OCI-LY1 (cell line): ENCODE measurements around the gene AFP.

Experiments
- H2AFZ ChIP-seq: fragments of 200-600 bp; sonication (generic), shearing (Covaris generic); 2 replicates; pipeline ENCODE4 v1.6.0; 2014; ENCODE audit warnings: antibody characterized with exemption, mild to moderate bottlenecking, low read length
- H3F3A ChIP-seq: fragments of 200-600 bp; sonication (generic), shearing (Covaris generic); 2 replicates; pipeline ENCODE4 v1.6.0; 2014; ENCODE audit warnings: mild to moderate bottlenecking, antibody characterized with exemption, low read length, moderate library complexity; ENCODE audit not compliant: insufficient read depth
- H3K27ac ChIP-seq: fragments of 200-600 bp; sonication (generic); 2 replicates; pipeline ENCODE4 v1.5.1; 2014; ENCODE audit warnings: low read length, mixed run types, mild to moderate bottlenecking, low read depth; ENCODE audit not compliant: poor library complexity, severe bottlenecking
- H3K27me3 ChIP-seq: fragments of 200-600 bp; sonication (generic); 2 replicates; pipeline ENCODE4 v1.6.0; 2014; ENCODE audit warnings: antibody characterized with exemption, mild to moderate bottlenecking, low read length, moderate library complexity; ENCODE audit not compliant: insufficient read depth
- H3K36me3 ChIP-seq: fragments of 200-600 bp; sonication (generic); 2 replicates; pipeline ENCODE4 v1.6.1; 2014; ENCODE audit warnings: mild to moderate bottlenecking, antibody characterized with exemption, low read length, moderate library complexity, mixed read lengths; ENCODE audit not compliant: insufficient read depth
- H3K4me1 ChIP-seq: fragments of 200-600 bp; sonication (generic); 2 replicates; pipeline ENCODE4 v1.5.1; 2014; ENCODE audit warnings: mild to moderate bottlenecking, low read length, moderate library complexity; ENCODE audit not compliant: insufficient read depth, severe bottlenecking
- H3K4me2 ChIP-seq: fragments of 200-600 bp; sonication (generic), shearing (Covaris generic); 2 replicates; pipeline ENCODE4 v1.6.1; 2014; ENCODE audit warnings: low read length
- H3K4me3 ChIP-seq: fragments of 200-600 bp; sonication (generic); 2 replicates; pipeline ENCODE4 v1.5.1; 2014; ENCODE audit warnings: low read length, low read depth, mild to moderate bottlenecking, mixed read lengths; ENCODE audit not compliant: poor library complexity, severe bottlenecking
- H3K79me2 ChIP-seq: fragments of 200-600 bp; shearing (Covaris generic); 2 replicates; pipeline ENCODE4 v1.6.1; 2016; ENCODE audit warnings: mixed run types, low read length, mixed read lengths; ENCODE audit not compliant: insufficient read depth
- H3K9ac ChIP-seq: fragments of 200-600 bp; sonication (generic), shearing (Covaris generic); 2 replicates; pipeline ENCODE4 v1.6.1; 2014; ENCODE audit warnings: mild to moderate bottlenecking, low read length, mixed read lengths
- H3K9me2 ChIP-seq: fragments of 200-600 bp; sonication (generic), shearing (Covaris generic); 2 replicates; pipeline ENCODE4 v1.6.1; 2014; ENCODE audit warnings: low read depth, mild to moderate bottlenecking, low read length, mixed read lengths
- H3K9me3 ChIP-seq: fragments of 200-600 bp; shearing (Covaris generic); 2 replicates; pipeline ENCODE4 v1.6.1; 2014; ENCODE audit warnings: low read length, mixed read lengths
- H4K20me1 ChIP-seq: fragments of 200-600 bp; sonication (generic), shearing (Covaris generic); 2 replicates; pipeline ENCODE4 v1.6.0; 2016; ENCODE audit warnings: mild to moderate bottlenecking, low read length; ENCODE audit not compliant: insufficient read depth
- CTCF ChIP-seq: fragments of 200-600 bp; sonication (generic), shearing (Covaris generic); IDR thresholded peaks from 2 replicates; pipeline ENCODE4 v1.5.1; 2017; ENCODE audit warnings: mild to moderate bottlenecking, antibody characterized with exemption, low read length, moderate library complexity, mixed read lengths
- EZH2 ChIP-seq: fragments of 200-600 bp; sonication (generic), shearing (Covaris generic); IDR thresholded peaks from 2 replicates; pipeline ENCODE4 v1.8.0; 2017; ENCODE audit warnings: borderline replicate concordance, mixed run types, mild to moderate bottlenecking, antibody characterized with exemption, low read length, moderate library complexity, mixed read lengths

Gene AFP

DNA sequence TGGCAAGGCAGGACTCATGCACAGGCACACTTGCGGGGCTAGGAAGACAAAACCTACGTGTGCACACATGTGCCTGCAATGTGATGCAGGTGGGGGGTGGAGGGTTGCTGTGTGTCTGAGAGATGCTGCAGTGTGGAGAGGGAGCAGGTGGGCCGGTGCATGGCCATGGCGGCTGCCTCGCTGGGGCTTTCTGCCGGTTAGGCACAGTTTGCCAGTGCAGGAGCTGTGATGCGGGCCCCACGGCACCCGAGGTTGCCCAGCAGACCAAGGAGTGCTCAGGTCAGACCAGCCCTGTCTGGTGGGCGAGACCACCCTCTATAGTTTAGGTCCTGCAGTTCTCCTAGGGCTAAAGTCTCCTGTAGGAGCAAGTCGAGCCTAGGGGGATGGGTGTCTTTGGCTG, 41.2 kb downstream of the AFP start:
- Histone ChIP-seq H3K27me3 (no peaks in the 10 kb centered on the region), H3K9ac (no peak overlapping the region), H3K27ac (no peak overlapping the region), H4K20me1 (no peaks in the 10 kb centered on the region), H3F3A (no peaks in the 10 kb centered on the region), H3K79me2 (no peaks in the 10 kb centered on the region), H3K36me3 (no peaks in the 10 kb centered on the region; the same call in 1 of the 2 replicates), H3K4me3 (no peak overlapping the region), H3K9me2 (no peaks in the 10 kb centered on the region), H3K4me2 (no peak overlapping the region), H2AFZ (no peak overlapping the region), H3K9me3 (peaks cover 2% of the 10 kb centered on the region; the same call in 1 of the 2 replicates), H3K4me1 (no peaks in the 10 kb centered on the region)
- no peak for TF ChIP-seq CTCF
- no peak for TF ChIP-seq EZH2

- H3K79me2 ChIP-seq, result no peaks in the 10 kb centered on the region
Measured at GRCh38 chr4:73479323-73479722, 43.3 kb downstream of the AFP start.

DNA sequence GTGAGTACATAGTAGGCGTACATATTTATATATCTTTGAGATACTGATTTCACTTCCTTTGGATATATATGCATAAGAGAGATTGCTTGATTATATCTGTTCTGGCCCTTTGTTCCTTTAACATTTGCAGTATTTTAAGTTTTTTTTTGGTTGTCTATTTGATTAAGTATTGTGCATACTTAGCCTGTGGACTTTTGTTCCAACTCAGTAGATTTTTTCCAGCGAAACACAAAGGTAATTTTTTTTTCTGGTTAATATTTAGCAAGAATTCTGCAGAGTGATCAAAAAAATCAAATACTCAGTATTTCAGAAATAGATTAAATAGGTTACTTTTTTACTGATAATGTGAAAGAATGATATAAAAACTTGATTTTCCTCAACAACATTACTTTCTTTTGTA, 45.3 kb downstream of the AFP start, which contains the start of gene AFM:
AFM (plus strand) TSS at position 388 of the 400 bp plus-strand sequence. CDS start 31 bp downstream, outside the sequence.
- Histone ChIP-seq H3K9me3 (no peaks in the 10 kb centered on the region; the same call in 1 of the 2 replicates), H3K4me3 (no peak within 1 kb of the TSS), H3K4me1 (no peaks in the 10 kb centered on the region), H3K4me2 (no peak within 1 kb of the TSS), H4K20me1 (no peaks in the 10 kb centered on the region), H3K79me2 (no peaks in the 10 kb centered on the region), H3F3A (no peaks in the 10 kb centered on the region), H2AFZ (no peak within 1 kb of the TSS), H3K36me3 (no peaks in the 10 kb centered on the region), H3K9me2 (no peaks in the 10 kb centered on the region), H3K27me3 (no peaks in the 10 kb centered on the region), H3K9ac (no peak within 1 kb of the TSS), H3K27ac (no peak within 1 kb of the TSS)
- no peak for TF ChIP-seq CTCF

More at GRCh38 chr4:73479323-73479722, 43.3 kb downstream of the AFP start:
- Histone ChIP-seq H3K4me1 (no peaks in the 10 kb centered on the region), H3K36me3 (no peaks in the 10 kb centered on the region; the same call in 1 of the 2 replicates), H3F3A (no peaks in the 10 kb centered on the region), H3K9me3 (peaks cover 2% of the 10 kb centered on the region; the same call in 1 of the 2 replicates), H2AFZ (no peak overlapping the region), H3K9me2 (no peaks in the 10 kb centered on the region), H3K4me2 (no peak overlapping the region), H3K4me3 (no peak overlapping the region), H3K9ac (no peak overlapping the region), H3K27me3 (no peaks in the 10 kb centered on the region), H4K20me1 (no peaks in the 10 kb centered on the region), H3K27ac (no peak overlapping the region)
- TF ChIP-seq CTCF (no peak), EZH2 (no peak)
